Activated CD4-positive, alpha-beta T cell treated with anti-CD3 and anti-CD28 coated beads for 36 hours (primary cell): Measurements from ENCODE around the gene IL32. TPM values are rescaled to one million over a fixed set of nuclear protein-coding genes. Genes with fewer than 3 reads are reported as not detected.
A peak's percentile ranks its signal among the peaks of the same experiment; 100 is the strongest.

Experiments
- ATAC-seq: fragments of 200-7000 bp; cut with Tn5 transposase; one replicate; pipeline ENCODE4 v1.10.0; 2021; ENCODE audit warnings: mild to moderate bottlenecking, moderate library complexity
- CTCF ChIA-PET: fragments of 350-600 bp; sonication (Branson Sonifier 250); formaldehyde crosslinking; loops from one replicate; lab custom pipeline; 2021; ENCODE audit warnings: antibody characterized with exemption; lab: Charles Lee
- POLR2A ChIA-PET: fragments of 350-600 bp; sonication (Branson Sonifier 250); formaldehyde crosslinking; loops from one replicate; lab custom pipeline; 2021; ENCODE audit warnings: antibody characterized with exemption, inconsistent platforms; lab: Charles Lee
- DNase-seq: peaks from one replicate; pipeline ENCODE4 v3.0.0-alpha.2; 2020
- H3K27ac Mint-ChIP-seq: one replicate; pipeline ENCODE4 v1.8.0; 2021; ENCODE audit warnings: mixed read lengths
- H3K27me3 Mint-ChIP-seq: one replicate; pipeline ENCODE4 v1.8.0; 2021; ENCODE audit warnings: mixed read lengths
- H3K36me3 Mint-ChIP-seq: one replicate; pipeline ENCODE4 v1.8.0; 2021; ENCODE audit warnings: low read depth, mixed read lengths
- H3K4me1 Mint-ChIP-seq: one replicate; pipeline ENCODE4 v1.8.0; 2021; ENCODE audit warnings: mixed read lengths
- H3K4me3 Mint-ChIP-seq: one replicate; pipeline ENCODE4 v1.8.0; 2021; ENCODE audit warnings: mild to moderate bottlenecking, moderate library complexity, mixed read lengths
- H3K9me3 Mint-ChIP-seq: one replicate; pipeline ENCODE4 v1.8.0; 2021; ENCODE audit warnings: low read depth, mixed read lengths
- intact Hi-C, 2 experiments: fragments of 100-400 bp; cut with DNase I in 1 of 2; cut with micrococcal nuclease in 1 of 2; formaldehyde crosslinking; loops; one replicate each; pipeline versions ENCODE4 v1.14.2 to v1.15.1; 2022 to 2024; cut with DNase I, micrococcal nuclease
- total RNA-seq, 2 experiments: library from RNA; stranded (reverse); gene quantifications; one replicate each; pipeline ENCODE4 v1.2.3, GENCODE V29; 2021

Gene IL32
- total RNA-seq, 2 experiments from 2014 or later = 1,864 to 2,360 TPM

DNA sequence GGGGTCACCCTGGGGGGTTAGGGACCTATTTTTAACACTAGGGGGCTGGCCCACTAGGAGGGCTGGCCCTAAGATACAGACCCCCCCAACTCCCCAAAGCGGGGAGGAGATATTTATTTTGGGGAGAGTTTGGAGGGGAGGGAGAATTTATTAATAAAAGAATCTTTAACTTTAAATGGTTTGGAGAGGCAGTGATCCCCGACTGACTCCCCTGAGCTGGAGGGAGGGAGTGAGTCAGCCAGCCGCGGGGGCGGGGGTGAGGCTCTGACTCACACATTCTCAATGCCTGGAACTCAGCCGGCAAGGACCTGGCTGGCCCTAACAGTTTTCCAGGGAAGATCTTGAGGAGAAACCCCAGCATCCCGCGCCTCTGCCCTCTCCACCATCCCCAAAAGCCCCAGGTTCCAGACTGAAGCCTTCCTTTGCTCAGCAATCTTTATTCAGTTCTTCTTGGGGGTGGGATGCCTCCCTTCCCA lies 43.2 kb upstream of the IL32 start:
- H3K27me3 Mint-ChIP-seq = peaks cover 5% of the 10 kb centered on the region
- peaks cover 14% of the 10 kb centered on the region for H3K36me3 Mint-ChIP-seq
- peak; percentile 37 for ATAC-seq
- peak overlapping the region; percentile 74 for H3K4me3 Mint-ChIP-seq
- peaks cover 50% of the 10 kb centered on the region for H3K4me1 Mint-ChIP-seq
- intact Hi-C loops = loop anchor here (5.0 kb wide), 8 partner anchors 35 to 1285 kb away; partner anchors contain the start of genes ADCY9 (in 1 of the 2), CEMP1 (in 1 of the 2), ELOB (in 1 of the 2) and RNPS1 (in 1 of the 2)
- peak; percentile 97 for DNase-seq
- CTCF ChIA-PET = interaction anchor here (0.6 to 3.8 kb wide), 8 partner anchors 10 to 726 kb away, joined by 3 to 39 read pairs (median 5); no protein-coding TSS in a partner anchor
- H3K9me3 Mint-ChIP-seq = no peaks in the 10 kb centered on the region
- peak overlapping the region; percentile 97 for H3K27ac Mint-ChIP-seq
- POLR2A ChIA-PET = interaction anchor here (0.5 to 1.3 kb wide), 7 partner anchors 14 to 192 kb away, joined by 3 to 7 read pairs (median 3); partner anchors contain the start of genes IL32 and ZSCAN10

DNA sequence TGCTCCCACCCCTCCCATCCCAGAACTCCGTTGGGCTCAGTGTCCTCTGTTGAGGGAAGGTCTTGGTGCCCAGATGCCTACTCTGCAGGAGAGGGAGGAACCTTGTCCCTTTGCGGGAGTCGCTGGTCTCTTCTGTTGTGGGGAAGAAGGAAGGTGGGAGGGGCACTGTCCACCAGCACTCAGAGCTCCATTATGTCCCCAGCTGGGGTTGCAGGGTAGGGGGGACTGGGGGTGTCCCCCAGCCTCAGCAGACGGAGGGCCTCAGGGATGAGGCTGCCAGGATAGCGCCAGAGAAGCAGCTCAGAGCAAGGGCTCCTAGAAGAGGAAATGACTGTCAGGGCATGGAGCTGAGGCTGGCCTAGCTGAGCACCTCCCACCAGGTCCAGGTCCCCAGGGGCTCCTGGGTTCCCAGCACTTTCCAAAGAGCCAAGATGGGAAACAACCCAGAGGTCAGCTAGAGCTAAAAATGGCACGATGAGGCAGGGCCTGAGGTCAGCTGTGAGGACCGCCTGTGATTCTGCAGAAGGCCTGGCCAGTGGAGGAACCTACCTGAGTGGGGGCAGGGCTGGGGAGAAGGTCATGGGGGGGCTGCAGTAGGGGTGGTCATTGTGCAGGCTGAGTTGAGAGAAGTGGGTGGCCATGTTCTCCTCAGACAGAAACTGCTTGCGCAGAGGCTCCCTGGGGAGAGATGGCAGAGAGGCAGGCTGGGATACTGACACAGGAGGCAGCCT lies 42.6 kb upstream of the IL32 start:
- H3K27me3 Mint-ChIP-seq = peaks cover 5% of the 10 kb centered on the region
- ChIA-PET POLR2A (interaction anchor here (0.5 to 1.2 kb wide), 5 partner anchors 41 to 191 kb away, joined by 3 to 4 read pairs (median 3); partner anchors contain the start of gene ZSCAN10), CTCF (interaction anchor here (0.6 to 3.8 kb wide), 8 partner anchors 9 to 727 kb away, joined by 3 to 39 read pairs (median 6); no protein-coding TSS in a partner anchor)
- no peaks in the 10 kb centered on the region for H3K9me3 Mint-ChIP-seq
- peak overlapping the region; percentile 74 for H3K4me3 Mint-ChIP-seq
- peaks cover 53% of the 10 kb centered on the region for H3K4me1 Mint-ChIP-seq
- intact Hi-C loops = loop anchor here (5.0 kb wide), 8 partner anchors 34 to 1284 kb away; partner anchors contain the start of genes ADCY9 (in 1 of the 2), CEMP1 (in 1 of the 2), ELOB (in 1 of the 2) and RNPS1 (in 1 of the 2)
- DNase-seq (peak; percentile 43), ATAC-seq (no peak)
- H3K36me3 Mint-ChIP-seq = peaks cover 14% of the 10 kb centered on the region
- H3K27ac Mint-ChIP-seq = peak overlapping the region; percentile 97

- DNase-seq (peak; percentile 66), ATAC-seq (no peak)
- Mint-ChIP-seq H3K9me3 (no peaks in the 10 kb centered on the region), H3K27ac (peak overlapping the region; percentile 97), H3K4me3 (peak overlapping the region; percentile 74), H3K27me3 (peaks cover 4% of the 10 kb centered on the region), H3K36me3 (peaks cover 14% of the 10 kb centered on the region), H3K4me1 (peaks cover 51% of the 10 kb centered on the region)
- ChIA-PET POLR2A (interaction anchor here (0.7 to 1.2 kb wide), 3 partner anchors 47 to 75 kb away, joined by 3 read pairs; partner anchors contain the start of gene ZSCAN10), CTCF (interaction anchor here (1.0 to 3.8 kb wide), 5 partner anchors 9 to 40 kb away, joined by 3 to 39 read pairs (median 6); no protein-coding TSS in a partner anchor)
- intact Hi-C loops = loop anchor here (5.0 kb wide), 8 partner anchors 34 to 1284 kb away; partner anchors contain the start of genes ADCY9 (in 1 of the 2), CEMP1 (in 1 of the 2), ELOB (in 1 of the 2) and RNPS1 (in 1 of the 2)
Measured at GRCh38 chr16:3023415-3023668, 42.1 kb upstream of the IL32 start.

DNA sequence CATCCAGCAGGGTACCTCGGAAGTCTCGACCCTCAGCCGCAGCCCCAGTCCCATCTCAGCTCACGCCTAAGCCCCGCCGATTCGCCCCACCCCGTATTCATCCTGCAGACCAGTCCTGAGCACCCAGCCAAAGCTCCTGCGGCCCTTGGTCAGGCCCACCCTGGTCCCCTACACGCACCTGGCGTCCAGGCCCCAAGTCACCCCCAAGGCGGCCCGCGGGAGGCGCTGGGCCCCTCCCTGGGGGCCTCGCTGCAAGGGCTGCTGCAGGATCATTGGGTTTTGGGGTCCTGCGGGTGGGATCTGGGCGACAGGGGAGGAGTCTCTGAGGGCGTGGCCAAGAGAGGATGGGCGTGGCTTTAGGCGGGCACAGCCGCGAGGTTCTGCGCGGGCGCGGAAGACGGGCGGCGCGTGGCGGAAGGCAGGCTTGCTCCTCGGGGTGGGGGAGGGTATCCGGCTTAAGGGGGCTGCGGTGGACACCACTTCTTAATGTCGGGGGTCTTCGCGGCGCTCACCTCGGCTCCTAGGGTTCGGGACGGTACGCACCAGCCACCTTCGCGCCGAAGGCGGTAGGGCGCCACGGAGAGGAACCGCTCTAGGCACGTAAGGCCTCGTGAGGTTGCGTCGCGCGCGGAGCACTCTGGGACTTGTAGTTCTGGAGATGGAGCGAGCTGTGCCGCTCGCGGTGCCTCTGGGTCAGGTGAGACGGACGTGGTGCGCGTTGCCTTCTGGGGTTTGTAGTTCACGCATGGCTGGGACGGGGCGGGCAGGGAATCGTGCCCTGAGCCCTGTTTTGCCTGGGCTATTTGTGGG lies 41.6 kb upstream of the IL32 start, which contains the start of the genes HCFC1R1 and THOC6:
Gene HCFC1R1, minus strand, starts transcription at position 274 of the 810 bp plus-strand sequence. Its CDS starts 1 bp downstream, at position 273.
Gene THOC6, plus strand, starts transcription at position 367 of the 810 bp plus-strand sequence. Its CDS starts 292 bp downstream, at position 659.
- no peaks in the 10 kb centered on the region for H3K9me3 Mint-ChIP-seq
- POLR2A ChIA-PET = interaction anchor here (0.6 to 1.5 kb wide), 5 partner anchors 46 to 259 kb away, joined by 3 to 10 read pairs (median 3); partner anchors contain the start of gene ZNF213
- H3K27me3 Mint-ChIP-seq = peaks cover 4% of the 10 kb centered on the region
- peaks cover 50% of the 10 kb centered on the region for H3K4me1 Mint-ChIP-seq
- peak; percentile 99 for DNase-seq
- peak; percentile 74 for ATAC-seq
- CTCF ChIA-PET = interaction anchor here (0.6 to 3.8 kb wide), 5 partner anchors 8 to 21 kb away, joined by 3 to 39 read pairs (median 6); no protein-coding TSS in a partner anchor
- intact Hi-C loops = loop anchor here (1.0 to 5.0 kb wide), 18 partner anchors 21 to 1283 kb away; partner anchors contain the start of genes ADCY9 (in 1 of the 2), CEMP1 (in 1 of the 2), ELOB (in 1 of the 2) and NTHL1 (in 1 of the 2)
- peak within 1 kb of the TSS; percentile 74 for H3K4me3 Mint-ChIP-seq
- H3K27ac Mint-ChIP-seq = peak within 1 kb of the TSS; percentile 97
- peaks cover 14% of the 10 kb centered on the region for H3K36me3 Mint-ChIP-seq

GRCh38 chr16:3025032-3026002 lies 40.1 kb upstream of the IL32 start:
- ChIA-PET CTCF (interaction anchor here (0.7 to 5.7 kb wide), 7 partner anchors 10 to 104 kb away, joined by 3 to 30 read pairs (median 5); no protein-coding TSS in a partner anchor), POLR2A (interaction anchor here (1.5 kb wide), 1 partner anchor 110 kb away, joined by 3 read pairs; the partner anchor contains the start of gene ZNF213)
- Mint-ChIP-seq H3K27me3 (peaks cover 13% of the 10 kb centered on the region), H3K4me1 (peaks cover 56% of the 10 kb centered on the region), H3K27ac (no peak overlapping the region), H3K4me3 (peak overlapping the region; percentile 74), H3K36me3 (peaks cover 14% of the 10 kb centered on the region), H3K9me3 (no peaks in the 10 kb centered on the region)
- ATAC-seq (no peak), DNase-seq (no peak)
- intact Hi-C loops = loop anchor here in 1 of 2 experiments (2.0 kb wide), 2 partner anchors 109 to 979 kb away; partner anchors contain the start of genes NTHL1, TSC2 and ZNF213

GRCh38 chr16:3026003-3026378 lies 39.4 kb upstream of the IL32 start:
- Mint-ChIP-seq H3K27ac (no peak overlapping the region), H3K4me3 (no peak overlapping the region), H3K4me1 (peaks cover 52% of the 10 kb centered on the region), H3K27me3 (peaks cover 15% of the 10 kb centered on the region), H3K9me3 (no peaks in the 10 kb centered on the region), H3K36me3 (peaks cover 14% of the 10 kb centered on the region)
- ATAC-seq = no peak
- ChIA-PET POLR2A (no interaction called here), CTCF (interaction anchor here (1.1 to 5.7 kb wide), 6 partner anchors 13 to 106 kb away, joined by 3 to 30 read pairs (median 5); no protein-coding TSS in a partner anchor)
- no peak for DNase-seq
- intact Hi-C loops = no loop called here

DNA sequence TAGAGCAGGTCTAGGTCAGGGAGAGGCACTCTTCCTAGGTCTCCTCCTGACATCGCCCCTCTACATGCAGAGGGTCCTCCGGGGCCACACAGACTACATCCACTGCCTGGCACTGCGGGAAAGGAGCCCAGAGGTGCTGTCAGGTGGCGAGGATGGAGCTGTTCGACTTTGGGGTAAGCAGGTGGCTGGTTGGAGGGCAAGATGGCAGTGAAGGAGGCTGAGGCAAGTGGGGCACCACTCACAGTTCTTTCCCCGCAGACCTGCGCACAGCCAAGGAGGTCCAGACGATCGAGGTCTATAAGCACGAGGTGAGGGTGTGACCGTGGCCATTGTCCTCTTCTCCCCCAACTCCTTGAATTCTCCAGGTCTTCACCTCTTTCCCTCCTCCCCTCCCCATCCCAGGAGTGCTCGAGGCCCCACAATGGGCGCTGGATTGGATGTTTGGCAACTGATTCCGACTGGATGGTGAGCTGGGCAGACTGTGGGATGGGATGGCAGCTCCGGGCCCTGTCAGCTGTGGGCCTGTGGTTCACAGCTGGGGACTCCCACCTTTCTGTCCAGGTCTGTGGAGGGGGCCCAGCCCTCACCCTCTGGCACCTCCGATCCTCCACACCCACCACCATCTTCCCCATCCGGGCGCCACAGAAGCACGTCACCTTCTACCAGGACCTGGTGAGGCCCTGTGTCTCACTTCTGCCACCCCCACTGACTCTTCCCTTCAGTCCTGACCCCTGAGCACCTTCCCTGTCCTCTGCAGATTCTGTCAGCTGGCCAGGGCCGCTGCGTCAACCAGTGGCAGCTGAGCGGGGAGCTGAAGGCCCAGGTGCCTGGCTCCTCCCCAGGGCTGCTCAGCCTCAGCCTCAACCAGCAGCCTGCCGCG lies 38.6 kb upstream of the IL32 start:
- no peak overlapping the region for H3K4me3 Mint-ChIP-seq
- H3K4me1 Mint-ChIP-seq = peaks cover 45% of the 10 kb centered on the region
- ATAC-seq = no peak
- peaks cover 14% of the 10 kb centered on the region for H3K36me3 Mint-ChIP-seq
- DNase-seq = no peak
- H3K9me3 Mint-ChIP-seq = no peaks in the 10 kb centered on the region
- ChIA-PET CTCF (interaction anchor here (0.6 to 9.6 kb wide), 15 partner anchors 15 to 156 kb away, joined by 3 to 130 read pairs (median 6); partner anchors contain the start of gene IL32), POLR2A (no interaction called here)
- H3K27me3 Mint-ChIP-seq = peaks cover 17% of the 10 kb centered on the region
- intact Hi-C loops = no loop called here
- H3K27ac Mint-ChIP-seq = no peak overlapping the region

- Mint-ChIP-seq H3K4me1 (peaks cover 39% of the 10 kb centered on the region), H3K36me3 (peaks cover 14% of the 10 kb centered on the region), H3K27ac (no peak overlapping the region), H3K9me3 (no peaks in the 10 kb centered on the region), H3K27me3 (peaks cover 19% of the 10 kb centered on the region), H3K4me3 (no peak overlapping the region)
- POLR2A ChIA-PET = no interaction called here
- no peak for DNase-seq
- no peak for ATAC-seq
- intact Hi-C loops = no loop called here
- CTCF ChIA-PET = interaction anchor here (0.6 to 9.6 kb wide), 18 partner anchors 8 to 157 kb away, joined by 3 to 130 read pairs (median 6); partner anchors contain the start of genes IL32, KREMEN2, TNFRSF12A and ZNF213
Measured at GRCh38 chr16:3027489-3027795, 38.0 kb upstream of the IL32 start.
